SK-N-SH (cell line): ENCODE measurements around the gene OSGEPL1. TPM values are rescaled to one million over a fixed set of nuclear protein-coding genes. Genes with fewer than 3 reads are reported as not detected.
A peak's percentile ranks its signal among the peaks of the same experiment; 100 is the strongest.

ENCODE experiments used
- CTCF ChIA-PET: fragments of 300-600, 350-600 bp; formaldehyde crosslinking; extraction: SDS; loops from one replicate; lab custom pipeline; 2021; lab: Yijun Ruan, JAX
- POLR2A ChIA-PET: fragments of 350-600 bp; sonication (Branson Sonifier 250); formaldehyde crosslinking; extraction: SDS; loops from one replicate; lab custom pipeline; 2020; ENCODE audit warnings: antibody characterized with exemption, inconsistent platforms; lab: Yijun Ruan, JAX
- DNase-seq: peaks from one replicate; pipeline ENCODE4 v3.0.0; 2012
- H2AFZ ChIP-seq: fragments of 200-600 bp; sonication (generic); 2 replicates; pipeline ENCODE4 v1.8.1; 2016; ENCODE audit warnings: antibody characterized with exemption, mild to moderate bottlenecking, low read depth
- H3F3A ChIP-seq: fragments of 200-600 bp; sonication (generic); replicated peaks from 2 replicates; pipeline ENCODE3; 2016; ENCODE audit warnings: antibody characterized with exemption, mild to moderate bottlenecking; ENCODE audit not compliant: insufficient read depth
- H3K27ac ChIP-seq, 2 experiments: fragments of 200-500 bp in 1 of 2; fragments of 200-600 bp in 1 of 2; sonication (Bioruptor generic) in 1 of 2; sonication (generic), shearing (Covaris generic) in 1 of 2; 2 replicates each; pipeline versions ENCODE4 v1.5.1 to v1.6.1; 2014 to 2016; ENCODE audit warnings: low read depth in 2 of 2, inconsistent platforms in 1 of 2, low read length in 1 of 2, mild to moderate bottlenecking in 1 of 2, mixed read lengths in 1 of 2
- H3K27me3 ChIP-seq: fragments of 200-600 bp; sonication (generic), shearing (Covaris generic); 2 replicates; pipeline ENCODE4 v1.6.1; 2016; ENCODE audit warnings: mixed run types; ENCODE audit not compliant: insufficient read depth
- H3K36me3 ChIP-seq, 2 experiments: fragments of 200-500 bp in 1 of 2; fragments of 200-600 bp in 1 of 2; sonication (Bioruptor generic) in 1 of 2; sonication (generic) in 1 of 2; replicated peaks in 1 of 2; 2 replicates each; pipeline versions ENCODE3 to v1.5.1; 2014 to 2016; ENCODE audit warnings: low read length in 1 of 2, mild to moderate bottlenecking in 1 of 2; ENCODE audit not compliant: insufficient read depth in 2 of 2, control insufficient read depth in 1 of 2
- H3K4me1 ChIP-seq, 2 experiments: fragments of 200-500 bp in 1 of 2; fragments of 200-600 bp in 1 of 2; sonication (Bioruptor generic) in 1 of 2; sonication (generic), shearing (Covaris generic) in 1 of 2; 2 replicates each; pipeline versions ENCODE4 v1.5.1 to v1.6.1; 2014 to 2016; ENCODE audit warnings: low read depth in 1 of 2, low read length in 1 of 2, mixed run types in 1 of 2; ENCODE audit not compliant: insufficient read depth in 2 of 2, control insufficient read depth in 1 of 2
- H3K4me2 ChIP-seq: fragments of 200-600 bp; sonication (generic), shearing (Covaris generic); 2 replicates; pipeline ENCODE4 v1.6.1; 2017; ENCODE audit warnings: mixed run types
- H3K4me3 ChIP-seq, 2 experiments: fragments of 200-500 bp in 1 of 2; fragments of 200-600 bp in 1 of 2; sonication (Bioruptor generic) in 1 of 2; sonication (generic), shearing (Covaris generic) in 1 of 2; 2 replicates each; pipeline versions ENCODE4 v1.5.1 to v1.8.1; 2014 to 2016; ENCODE audit warnings: low read depth in 2 of 2, inconsistent platforms in 1 of 2, low read length in 1 of 2, mild to moderate bottlenecking in 1 of 2, mixed read lengths in 1 of 2, moderate library complexity in 1 of 2
- H3K79me2 ChIP-seq: fragments of 200-600 bp; sonication (generic); 2 replicates; pipeline ENCODE4 v1.8.1; 2017; ENCODE audit warnings: mild to moderate bottlenecking; ENCODE audit not compliant: insufficient read depth
- H3K9ac ChIP-seq: fragments of 200-600 bp; sonication (generic); 2 replicates; pipeline ENCODE4 v1.6.1; 2017; ENCODE audit warnings: mixed run types
- H3K9me2 ChIP-seq: fragments of 200-600 bp; sonication (generic); 2 replicates; pipeline ENCODE4 v1.6.1; 2017; ENCODE audit warnings: mixed run types
- H3K9me3 ChIP-seq: fragments of 200-600 bp; sonication (generic); 2 replicates; pipeline ENCODE4 v1.6.1; 2017; ENCODE audit warnings: mixed run types, mild to moderate bottlenecking, moderate library complexity
- H4K20me1 ChIP-seq: fragments of 200-600 bp; sonication (generic); 2 replicates; pipeline ENCODE4 v1.6.1; 2017; ENCODE audit warnings: mild to moderate bottlenecking, mixed run types; ENCODE audit not compliant: insufficient read depth
- ELF1 ChIP-seq: IDR thresholded peaks from 2 replicates; pipeline ENCODE4 v1.4.0; 2012
- EP300 ChIP-seq, 2 experiments: IDR thresholded peaks; 2 replicates each; pipeline versions ENCODE4 v1.4.0 to v1.6.1; 2012; ENCODE audit warnings: borderline replicate concordance in 1 of 2, low read depth in 1 of 2, low read length in 1 of 2
- FOSL2 ChIP-seq: IDR thresholded peaks from 2 replicates; pipeline ENCODE4 v1.4.0; 2012; ENCODE audit warnings: low read depth, mild to moderate bottlenecking, moderate library complexity, borderline replicate concordance
- FOXJ3 ChIP-seq: sonication (generic); formaldehyde crosslinking; IDR thresholded peaks from 2 replicates; pipeline ENCODE4 v1.5.1; 2020; ENCODE audit warnings: mild to moderate bottlenecking, missing genetic modification reagents
- GABPA ChIP-seq: IDR thresholded peaks from 2 replicates; pipeline ENCODE4 v1.4.0; 2012; ENCODE audit warnings: low read depth, mild to moderate bottlenecking
- MEF2A ChIP-seq: IDR thresholded peaks from 2 replicates; pipeline ENCODE4 v1.4.0; 2012; ENCODE audit warnings: low read depth, borderline replicate concordance
- MXI1 ChIP-seq: IDR thresholded peaks from 2 replicates; pipeline ENCODE4 v1.6.1; 2012; ENCODE audit warnings: mild to moderate bottlenecking, low read depth, low read length, improper control_type of control experiment
- NRF1 ChIP-seq: IDR thresholded peaks from 2 replicates; pipeline ENCODE4 v1.6.1; 2012; ENCODE audit warnings: low read depth, mild to moderate bottlenecking, low read length
- POLR2AphosphoS5 ChIP-seq: IDR thresholded peaks from 2 replicates; pipeline ENCODE4 v1.6.1; 2012; ENCODE audit warnings: low read depth, low read length
- RAD21 ChIP-seq: IDR thresholded peaks from 2 replicates; pipeline ENCODE4 v1.6.1; 2012; ENCODE audit warnings: mild to moderate bottlenecking, low read length
- RCOR1 ChIP-seq: fragments of 150-350 bp; IDR thresholded peaks from 2 replicates; pipeline ENCODE4 v1.6.1; 2017; ENCODE audit warnings: antibody characterized with exemption, low read length
- RFX5 ChIP-seq: IDR thresholded peaks from 2 replicates; pipeline ENCODE4 v1.6.1; 2012; ENCODE audit warnings: mild to moderate bottlenecking, improper control_type of control experiment, low read length
- SMC3 ChIP-seq: IDR thresholded peaks from 2 replicates; pipeline ENCODE4 v1.6.1; 2012; ENCODE audit warnings: low read depth, low read length, improper control_type of control experiment
- TAF1 ChIP-seq: IDR thresholded peaks from 2 replicates; pipeline ENCODE4 v1.6.1; 2012; ENCODE audit warnings: low read depth, mild to moderate bottlenecking, low read length, moderate library complexity, borderline replicate concordance
- TEAD4 ChIP-seq: IDR thresholded peaks from 2 replicates; pipeline ENCODE4 v1.4.0; 2012; ENCODE audit warnings: mild to moderate bottlenecking, borderline replicate concordance; ENCODE audit not compliant: insufficient read depth
- WGBS: methylation state at CpG from one replicate; pipeline ENCODE4 v1.1.6; 2017; ENCODE audit warnings: low lambda C conversion rate; 5-methylcytosine and 5-hydroxymethylcytosine counted together
- polyA plus RNA-seq, 3 experiments: library from polyadenylated mRNA; depleted of rRNA; stranded (reverse); fragments of >200 nt; gene quantifications; 2 replicates each; pipeline ENCODE4 v1.2.3, GENCODE V29; 2012
- TF ChIP-seq, protein P1 (sequence below): IDR thresholded peaks from 2 replicates; pipeline ENCODE4 v1.4.0; 2012; ENCODE audit warnings: low read depth, borderline replicate concordance
- TF ChIP-seq, protein P2 (sequence below): IDR thresholded peaks from 2 replicates; pipeline ENCODE4 v1.4.0; 2012; ENCODE audit warnings: low read depth

The OSGEPL1 gene
- polyA plus RNA-seq, 1 of the 3 experiments (the other 2 are of a cell fraction) = 5.8 TPM

DNA sequence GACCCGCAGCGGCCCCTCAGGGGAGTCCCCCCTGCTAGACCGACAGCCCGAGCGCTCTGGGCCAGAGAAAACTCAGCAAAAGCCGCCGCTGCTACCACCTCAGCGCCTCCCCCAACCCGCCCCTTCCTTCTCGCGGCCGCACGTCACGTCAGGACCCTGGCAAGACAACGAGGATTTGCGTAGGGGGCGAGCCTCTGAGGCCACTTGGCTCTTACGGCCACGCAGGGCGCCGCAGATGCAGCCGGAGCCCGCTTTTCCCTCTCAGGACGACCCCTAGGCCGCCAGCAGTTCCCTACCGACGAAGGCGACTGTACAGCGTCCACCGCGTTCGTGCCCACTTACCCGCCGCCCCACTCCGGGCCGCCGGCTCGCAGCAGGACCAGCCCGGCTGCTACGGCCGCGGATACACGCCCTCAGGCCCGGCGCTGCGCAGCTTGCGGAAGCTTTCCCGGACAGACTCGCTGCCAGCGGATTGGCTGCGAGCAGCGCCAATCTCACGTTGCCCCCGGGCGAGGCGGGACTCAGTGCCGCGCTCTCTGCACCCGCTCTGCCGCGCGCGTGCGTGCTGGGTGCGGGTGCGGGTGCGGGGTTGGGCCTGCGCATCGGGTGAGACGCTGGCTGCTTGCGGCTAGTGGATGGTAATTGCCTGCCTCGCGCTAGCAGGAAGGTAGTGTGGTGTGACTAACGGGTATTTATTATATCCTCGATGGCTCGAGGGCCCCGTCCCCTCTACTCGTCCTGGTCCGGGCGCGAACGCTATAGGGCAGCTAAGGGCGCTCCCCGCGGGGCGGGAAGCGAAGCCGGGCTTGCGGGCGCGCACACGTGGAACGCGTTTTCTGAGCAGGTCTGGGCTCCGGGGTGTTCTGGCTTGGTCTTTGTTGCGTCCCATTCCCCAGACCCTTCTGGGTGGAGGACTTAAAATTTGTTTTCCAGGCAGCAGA, 21.6 kb upstream of the OSGEPL1 start, which contains the start of the genes ORMDL1 and PMS1 (continued):
- TF ChIP-seq, protein P1, sequence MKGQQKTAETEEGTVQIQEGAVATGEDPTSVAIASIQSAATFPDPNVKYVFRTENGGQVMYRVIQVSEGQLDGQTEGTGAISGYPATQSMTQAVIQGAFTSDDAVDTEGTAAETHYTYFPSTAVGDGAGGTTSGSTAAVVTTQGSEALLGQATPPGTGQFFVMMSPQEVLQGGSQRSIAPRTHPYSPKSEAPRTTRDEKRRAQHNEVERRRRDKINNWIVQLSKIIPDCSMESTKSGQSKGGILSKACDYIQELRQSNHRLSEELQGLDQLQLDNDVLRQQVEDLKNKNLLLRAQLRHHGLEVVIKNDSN = no peak
- peak; percentile 40 for TF ChIP-seq TAF1
- TF ChIP-seq POLR2AphosphoS5 = peak; percentile 89
- peak; percentile 91 for TF ChIP-seq NRF1
- TF ChIP-seq MXI1 = peak; percentile 94
- no peak for TF ChIP-seq FOXJ3 (CRISPR knock-in tag)
- no peak for TF ChIP-seq RAD21
- TF ChIP-seq MEF2A = no peak
- no peak for TF ChIP-seq RCOR1
- TF ChIP-seq SMC3 = no peak
- TF ChIP-seq EP300 (IDR thresholded peaks at IDR 0.05; ENCODE audit: borderline replicate concordance in 1 of 2, low read depth in 1 of 2, low read length in 1 of 2) = no peak; a peak in 1 of 4 replicates
- TF ChIP-seq FOSL2 = no peak
- 0 out of 2 replicates have a peak, but pooled peaks have one; percentile 5 for TF ChIP-seq TEAD4
- TF ChIP-seq, protein P2, sequence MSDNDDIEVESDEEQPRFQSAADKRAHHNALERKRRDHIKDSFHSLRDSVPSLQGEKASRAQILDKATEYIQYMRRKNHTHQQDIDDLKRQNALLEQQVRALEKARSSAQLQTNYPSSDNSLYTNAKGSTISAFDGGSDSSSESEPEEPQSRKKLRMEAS = peak; percentile 85
- peak; percentile 82 for TF ChIP-seq ELF1

DNA sequence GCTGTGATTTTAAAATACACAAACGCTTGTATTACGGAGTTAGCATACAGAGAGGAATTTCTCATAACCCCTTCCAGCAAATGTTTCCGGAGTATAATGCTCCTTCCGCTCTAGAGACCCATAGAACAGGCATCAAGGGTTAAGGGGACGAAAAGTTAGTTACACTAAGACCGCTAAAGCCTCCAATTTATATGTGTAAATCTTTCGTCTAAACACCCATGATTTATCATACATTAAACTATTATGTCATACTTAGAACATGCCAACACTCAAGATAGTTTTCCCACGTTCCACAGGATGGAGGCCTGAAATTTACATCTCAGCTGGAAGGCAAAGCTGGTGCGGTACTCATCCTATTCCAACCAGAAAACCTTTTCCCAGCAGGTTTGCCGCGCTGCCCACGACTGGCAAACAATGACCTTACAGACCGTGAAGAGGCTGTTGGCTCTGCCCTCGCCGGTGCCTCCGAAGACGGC, 20.9 kb upstream of the OSGEPL1 start:
- no peaks in the 10 kb centered on the region for H3K27me3 ChIP-seq
- ChIA-PET CTCF (interaction anchor here (1.1 to 2.4 kb wide), 2 partner anchors 17 to 21 kb away, joined by 3 to 7 read pairs; partner anchors contain the start of gene OSGEPL1), POLR2A (interaction anchor here (0.7 to 1.9 kb wide), 4 partner anchors 10 to 123 kb away, joined by 3 to 31 read pairs (median 6); partner anchors contain the start of genes ASNSD1 and OSGEPL1)
- no peaks in the 10 kb centered on the region for H3K9me3 ChIP-seq
- H3K4me2 ChIP-seq = peak overlapping the region; percentile 72
- peaks cover 3 to 8% of the 10 kb centered on the region in 2 experiments for H3K4me1 ChIP-seq
- H3F3A ChIP-seq = peaks cover 18% of the 10 kb centered on the region
- TF ChIP-seq GABPA = peak; percentile 77
- no peak for TF ChIP-seq RFX5
- peak overlapping the region; percentile 88 for H2AFZ ChIP-seq
- H3K9me2 ChIP-seq = no peaks in the 10 kb centered on the region
- peak overlapping the region; percentile 80 to 94 for H3K4me3 ChIP-seq
- no peaks in the 10 kb centered on the region; the same call in 1 of the 2 replicates for H4K20me1 ChIP-seq
- peak overlapping the region; percentile 74 for H3K9ac ChIP-seq
- DNase-seq = peak; percentile 40
- under 1% methylated on average over 14 of the region's 17 CpGs for WGBS
- peaks cover 91% of the 10 kb centered on the region for H3K79me2 ChIP-seq
- H3K27ac ChIP-seq = peak overlapping the region; percentile 93 to 94
- H3K36me3 ChIP-seq = peaks cover 37 to 40% of the 10 kb centered on the region in 2 experiments
